GM12878 (cell line): ENCODE data around the gene DENND1A. TPM values are rescaled to one million over a fixed set of nuclear protein-coding genes. Genes with fewer than 3 reads are reported as not detected.

Source experiments
- ASH2L ChIP-seq: fragments of 300-600, 200-600 bp; sonication (generic); IDR thresholded peaks from 2 replicates; pipeline ENCODE4 v1.6.1; 2017; ENCODE audit warnings: low read depth, mild to moderate bottlenecking, borderline replicate concordance
- ATF7 ChIP-seq: fragments of 450-650 bp; IDR thresholded peaks from 2 replicates; pipeline ENCODE4 v1.6.1; 2016; ENCODE audit warnings: low read depth, mild to moderate bottlenecking
- BACH1 ChIP-seq: fragments of 450-650 bp; IDR thresholded peaks from 2 replicates; pipeline ENCODE4 v1.6.1; 2017; ENCODE audit warnings: mild to moderate bottlenecking, borderline replicate concordance
- BCL11A ChIP-seq: IDR thresholded peaks from 2 replicates; pipeline ENCODE4 v1.6.1; 2011; ENCODE audit warnings: low read depth, low read length
- BRCA1 ChIP-seq: IDR thresholded peaks from 2 replicates; pipeline ENCODE4 v1.6.1; 2011; ENCODE audit warnings: low read depth, low read length, improper control_type of control experiment
- CBFB ChIP-seq: IDR thresholded peaks from 2 replicates; pipeline ENCODE4 v1.6.1; 2016; ENCODE audit warnings: antibody characterized with exemption, low read depth
- CBX5 ChIP-seq: sonication (generic); IDR thresholded peaks from 2 replicates; pipeline ENCODE4 v1.6.1; 2016; ENCODE audit warnings: low read depth, moderate library complexity, mild to moderate bottlenecking, inconsistent platforms
- EED ChIP-seq: sonication (generic); IDR thresholded peaks from 2 replicates; pipeline ENCODE4 v1.6.1; 2016; ENCODE audit warnings: antibody characterized with exemption, low read depth
- GATAD2B ChIP-seq: fragments of 450-650 bp; conservative IDR thresholded peaks from 2 replicates; pipeline ENCODE4 v1.6.1; 2017; ENCODE audit warnings: low read depth, mild to moderate bottlenecking, moderate library complexity
- HDGF ChIP-seq: fragments of 450-650 bp; IDR thresholded peaks from 2 replicates; pipeline ENCODE4 v1.6.1; 2016; ENCODE audit warnings: antibody characterized with exemption
- IKZF1 ChIP-seq: fragments of 450-650 bp; conservative IDR thresholded peaks from 2 replicates; pipeline ENCODE4 v1.6.1; 2017; ENCODE audit warnings: antibody characterized with exemption, mild to moderate bottlenecking
- MEF2A ChIP-seq: IDR thresholded peaks from 2 replicates; pipeline ENCODE4 v1.6.1; 2011; ENCODE audit warnings: low read depth, mild to moderate bottlenecking, low read length, moderate library complexity; ENCODE audit not compliant: insufficient read depth
- MEF2B ChIP-seq: fragments of 450-650 bp; IDR thresholded peaks from 2 replicates; pipeline ENCODE4 v1.6.1; 2018; ENCODE audit warnings: mild to moderate bottlenecking, moderate library complexity; ENCODE audit not compliant: partially characterized antibody, poor library complexity, severe bottlenecking
- MTA2 ChIP-seq: fragments of 450-650 bp; IDR thresholded peaks from 2 replicates; pipeline ENCODE4 v1.6.1; 2016; ENCODE audit warnings: low read depth, mild to moderate bottlenecking, moderate library complexity
- NBN ChIP-seq: fragments of 450-650 bp; IDR thresholded peaks from 2 replicates; pipeline ENCODE4 v1.6.1; 2016
- TAF1 ChIP-seq: IDR thresholded peaks from 2 replicates; pipeline ENCODE4 v1.6.1; 2011; ENCODE audit warnings: mild to moderate bottlenecking, low read depth, low read length, borderline replicate concordance
- TCF3 ChIP-seq: IDR thresholded peaks from 2 replicates; pipeline ENCODE4 v1.6.1; 2012; ENCODE audit warnings: low read depth, mild to moderate bottlenecking, low read length, borderline replicate concordance; ENCODE audit not compliant: insufficient read depth
- polyA plus RNA-seq, 11 experiments: library from polyadenylated mRNA; depleted of rRNA in 4 of 11; unstranded in 6 of 11; stranded (reverse) in 5 of 11; fragments of >200 nt; fragmentation: Nextera tagmentation in 4 of 11; fragmentation: Illumina TruSeq in 1 of 11; extraction: Ambion mirVana in 4 of 11; extraction: Trizol in 1 of 11; gene quantifications; 1 replicate in 1 of 11; 2 replicates in 10 of 11; pipeline versions ENCODE4 v1.2.1 to v1.2.3, GENCODE V29; 2011 to 2016; ENCODE audit warnings: inconsistent platforms in 2 of 11, missing spikeins in 2 of 11, low read depth in 1 of 11
- total RNA-seq, 4 experiments: library from RNA; depleted of rRNA in 3 of 4; stranded (reverse); fragments of >200 nt in 3 of 4; fragmentation: Illumina TruSeq in 1 of 4; extraction: Trizol in 1 of 4; gene quantifications; 2 replicates each; pipeline versions ENCODE4 v1.2.1 to v1.2.3, GENCODE V29; 2013 to 2021
- TF ChIP-seq, protein P1 (sequence below): fragments of 450-650 bp; IDR thresholded peaks from 2 replicates; pipeline ENCODE4 v1.6.1; 2017; ENCODE audit warnings: antibody characterized with exemption, mild to moderate bottlenecking, moderate library complexity
- TF ChIP-seq, protein P2 (sequence below): fragments of 450-650 bp; IDR thresholded peaks from 2 replicates; pipeline ENCODE4 v1.6.1; 2016; ENCODE audit warnings: mild to moderate bottlenecking
- TF ChIP-seq, protein P3 (sequence below): IDR thresholded peaks from 2 replicates; pipeline ENCODE4 v1.6.1; 2011; ENCODE audit warnings: borderline replicate concordance, low read depth, mild to moderate bottlenecking, moderate library complexity, low read length; ENCODE audit not compliant: insufficient read depth, poor library complexity, severe bottlenecking
- TF ChIP-seq, protein P4 (sequence below): IDR thresholded peaks from 2 replicates; pipeline ENCODE4 v1.6.1; 2012; ENCODE audit warnings: mild to moderate bottlenecking, low read depth, low read length

The DENND1A gene
- total and polyA plus RNA-seq, 10 of the 15 experiments (the other 5 are each of a cell fraction or from before 2014, with no cell fraction given) = 14.1 to 48.6 (median 35.2) TPM

DNA sequence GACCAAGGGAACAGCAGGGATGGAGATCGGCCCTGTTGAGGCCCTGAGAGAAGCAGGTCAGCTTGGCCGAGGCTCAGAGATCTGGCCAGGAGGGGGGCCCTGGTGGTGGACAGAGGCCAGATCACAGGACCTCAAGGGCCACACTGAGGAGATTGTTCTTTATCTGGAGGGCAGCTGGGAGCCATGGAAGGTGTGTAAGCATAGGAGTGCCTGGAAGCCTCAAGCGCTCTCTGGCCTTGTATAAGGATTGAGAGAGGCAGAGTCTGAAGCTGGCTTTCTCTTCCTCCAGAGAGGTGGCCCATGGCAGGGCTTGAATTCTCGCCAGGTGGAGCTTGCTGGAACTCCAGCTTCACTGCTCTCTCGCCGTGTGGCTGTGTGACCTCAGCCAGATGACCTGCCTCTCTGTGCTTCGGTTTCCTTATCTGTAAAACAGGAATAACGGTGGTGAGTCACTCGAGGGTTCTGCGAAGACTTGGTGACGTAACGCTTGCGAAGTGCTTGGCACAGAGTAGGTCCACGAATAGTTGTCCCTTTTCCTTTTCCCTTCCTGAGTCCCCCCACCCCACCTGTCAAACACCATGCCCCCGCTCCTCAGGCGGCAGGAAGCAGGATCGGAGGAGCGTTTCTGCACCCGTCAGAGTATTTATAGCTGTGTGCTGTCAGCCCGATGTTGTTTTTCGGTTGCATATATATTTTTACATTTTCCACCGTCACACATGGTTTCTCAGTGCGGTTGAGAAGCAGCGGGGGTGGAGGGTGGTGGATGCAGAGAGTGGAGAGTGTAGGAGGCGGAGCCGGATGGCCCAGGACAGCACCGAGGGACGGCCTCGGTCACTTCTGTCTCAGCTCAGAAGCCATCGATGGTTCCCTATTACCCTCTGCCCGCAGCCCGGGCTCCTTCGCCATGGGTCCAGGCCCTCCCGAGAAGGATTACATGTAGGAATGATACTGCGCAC, 590.9 kb downstream of the DENND1A start (continued):
- TF ChIP-seq, protein P1, sequence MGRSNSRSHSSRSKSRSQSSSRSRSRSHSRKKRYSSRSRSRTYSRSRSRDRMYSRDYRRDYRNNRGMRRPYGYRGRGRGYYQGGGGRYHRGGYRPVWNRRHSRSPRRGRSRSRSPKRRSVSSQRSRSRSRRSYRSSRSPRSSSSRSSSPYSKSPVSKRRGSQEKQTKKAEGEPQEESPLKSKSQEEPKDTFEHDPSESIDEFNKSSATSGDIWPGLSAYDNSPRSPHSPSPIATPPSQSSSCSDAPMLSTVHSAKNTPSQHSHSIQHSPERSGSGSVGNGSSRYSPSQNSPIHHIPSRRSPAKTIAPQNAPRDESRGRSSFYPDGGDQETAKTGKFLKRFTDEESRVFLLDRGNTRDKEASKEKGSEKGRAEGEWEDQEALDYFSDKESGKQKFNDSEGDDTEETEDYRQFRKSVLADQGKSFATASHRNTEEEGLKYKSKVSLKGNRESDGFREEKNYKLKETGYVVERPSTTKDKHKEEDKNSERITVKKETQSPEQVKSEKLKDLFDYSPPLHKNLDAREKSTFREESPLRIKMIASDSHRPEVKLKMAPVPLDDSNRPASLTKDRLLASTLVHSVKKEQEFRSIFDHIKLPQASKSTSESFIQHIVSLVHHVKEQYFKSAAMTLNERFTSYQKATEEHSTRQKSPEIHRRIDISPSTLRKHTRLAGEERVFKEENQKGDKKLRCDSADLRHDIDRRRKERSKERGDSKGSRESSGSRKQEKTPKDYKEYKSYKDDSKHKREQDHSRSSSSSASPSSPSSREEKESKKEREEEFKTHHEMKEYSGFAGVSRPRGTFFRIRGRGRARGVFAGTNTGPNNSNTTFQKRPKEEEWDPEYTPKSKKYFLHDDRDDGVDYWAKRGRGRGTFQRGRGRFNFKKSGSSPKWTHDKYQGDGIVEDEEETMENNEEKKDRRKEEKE = no peak
- TF ChIP-seq EED = peak; percentile 99
- peak; percentile 99 for TF ChIP-seq MEF2A
- TF ChIP-seq MTA2 = peak; percentile 86
- TF ChIP-seq, protein P2, sequence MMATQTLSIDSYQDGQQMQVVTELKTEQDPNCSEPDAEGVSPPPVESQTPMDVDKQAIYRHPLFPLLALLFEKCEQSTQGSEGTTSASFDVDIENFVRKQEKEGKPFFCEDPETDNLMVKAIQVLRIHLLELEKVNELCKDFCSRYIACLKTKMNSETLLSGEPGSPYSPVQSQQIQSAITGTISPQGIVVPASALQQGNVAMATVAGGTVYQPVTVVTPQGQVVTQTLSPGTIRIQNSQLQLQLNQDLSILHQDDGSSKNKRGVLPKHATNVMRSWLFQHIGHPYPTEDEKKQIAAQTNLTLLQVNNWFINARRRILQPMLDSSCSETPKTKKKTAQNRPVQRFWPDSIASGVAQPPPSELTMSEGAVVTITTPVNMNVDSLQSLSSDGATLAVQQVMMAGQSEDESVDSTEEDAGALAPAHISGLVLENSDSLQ = peak; percentile 83
- peak; percentile 69 for TF ChIP-seq BCL11A
- TF ChIP-seq GATAD2B = peak; percentile 68; the same call in 1 of the 2 replicates
- TF ChIP-seq, protein P3, sequence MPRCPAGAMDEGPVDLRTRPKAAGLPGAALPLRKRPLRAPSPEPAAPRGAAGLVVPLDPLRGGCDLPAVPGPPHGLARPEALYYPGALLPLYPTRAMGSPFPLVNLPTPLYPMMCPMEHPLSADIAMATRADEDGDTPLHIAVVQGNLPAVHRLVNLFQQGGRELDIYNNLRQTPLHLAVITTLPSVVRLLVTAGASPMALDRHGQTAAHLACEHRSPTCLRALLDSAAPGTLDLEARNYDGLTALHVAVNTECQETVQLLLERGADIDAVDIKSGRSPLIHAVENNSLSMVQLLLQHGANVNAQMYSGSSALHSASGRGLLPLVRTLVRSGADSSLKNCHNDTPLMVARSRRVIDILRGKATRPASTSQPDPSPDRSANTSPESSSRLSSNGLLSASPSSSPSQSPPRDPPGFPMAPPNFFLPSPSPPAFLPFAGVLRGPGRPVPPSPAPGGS = peak; percentile 53
- TF ChIP-seq BACH1 = 0 out of 2 replicates have a peak, but pooled peaks have one; percentile 6
- TF ChIP-seq IKZF1 = peak; percentile 99
- peak; percentile 50; the same call in 1 of the 2 replicates for TF ChIP-seq TAF1
- peak; percentile 92 for TF ChIP-seq MEF2B
- TF ChIP-seq TCF3 = peak; percentile 80; the same call in 1 of the 2 replicates
- TF ChIP-seq BRCA1 = no peak
- peak; percentile 95; the same call in 1 of the 2 replicates for TF ChIP-seq ASH2L
- TF ChIP-seq, protein P4, sequence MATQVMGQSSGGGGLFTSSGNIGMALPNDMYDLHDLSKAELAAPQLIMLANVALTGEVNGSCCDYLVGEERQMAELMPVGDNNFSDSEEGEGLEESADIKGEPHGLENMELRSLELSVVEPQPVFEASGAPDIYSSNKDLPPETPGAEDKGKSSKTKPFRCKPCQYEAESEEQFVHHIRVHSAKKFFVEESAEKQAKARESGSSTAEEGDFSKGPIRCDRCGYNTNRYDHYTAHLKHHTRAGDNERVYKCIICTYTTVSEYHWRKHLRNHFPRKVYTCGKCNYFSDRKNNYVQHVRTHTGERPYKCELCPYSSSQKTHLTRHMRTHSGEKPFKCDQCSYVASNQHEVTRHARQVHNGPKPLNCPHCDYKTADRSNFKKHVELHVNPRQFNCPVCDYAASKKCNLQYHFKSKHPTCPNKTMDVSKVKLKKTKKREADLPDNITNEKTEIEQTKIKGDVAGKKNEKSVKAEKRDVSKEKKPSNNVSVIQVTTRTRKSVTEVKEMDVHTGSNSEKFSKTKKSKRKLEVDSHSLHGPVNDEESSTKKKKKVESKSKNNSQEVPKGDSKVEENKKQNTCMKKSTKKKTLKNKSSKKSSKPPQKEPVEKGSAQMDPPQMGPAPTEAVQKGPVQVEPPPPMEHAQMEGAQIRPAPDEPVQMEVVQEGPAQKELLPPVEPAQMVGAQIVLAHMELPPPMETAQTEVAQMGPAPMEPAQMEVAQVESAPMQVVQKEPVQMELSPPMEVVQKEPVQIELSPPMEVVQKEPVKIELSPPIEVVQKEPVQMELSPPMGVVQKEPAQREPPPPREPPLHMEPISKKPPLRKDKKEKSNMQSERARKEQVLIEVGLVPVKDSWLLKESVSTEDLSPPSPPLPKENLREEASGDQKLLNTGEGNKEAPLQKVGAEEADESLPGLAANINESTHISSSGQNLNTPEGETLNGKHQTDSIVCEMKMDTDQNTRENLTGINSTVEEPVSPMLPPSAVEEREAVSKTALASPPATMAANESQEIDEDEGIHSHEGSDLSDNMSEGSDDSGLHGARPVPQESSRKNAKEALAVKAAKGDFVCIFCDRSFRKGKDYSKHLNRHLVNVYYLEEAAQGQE = no peak
- TF ChIP-seq ATF7 = peak; percentile 96
- 0 out of 2 replicates have a peak, but pooled peaks have one; percentile 30 for TF ChIP-seq HDGF
- no peak for TF ChIP-seq CBX5
- peak; percentile 70; the same call in 1 of the 2 replicates for TF ChIP-seq CBFB
- TF ChIP-seq NBN = peak; percentile 88
